Osteoblast (primary cell): ENCODE measurements around the gene HS6ST1. TPM values are rescaled to one million over a fixed set of nuclear protein-coding genes. Genes with fewer than 3 reads are reported as not detected.

ENCODE experiments used
- DNase-seq: peaks from one replicate; pipeline ENCODE4 v3.0.0; 2011; ENCODE audit warnings: low spot score, mixed read lengths; ENCODE audit not compliant: insufficient read length; ENCODE audit errors: missing footprints
- H2AFZ ChIP-seq: 2 replicates; pipeline ENCODE4 v1.6.0; 2011; ENCODE audit warnings: mild to moderate bottlenecking, low read length
- H3K27ac ChIP-seq: 2 replicates; pipeline ENCODE4 v1.5.1; 2011; ENCODE audit warnings: mild to moderate bottlenecking, low read depth, low read length, moderate library complexity
- H3K27me3 ChIP-seq: 2 replicates; pipeline ENCODE4 v1.6.0; 2012; ENCODE audit warnings: mild to moderate bottlenecking, control low read depth, inconsistent platforms, low read length, moderate library complexity; ENCODE audit not compliant: insufficient read depth
- H3K36me3 ChIP-seq: 2 replicates; pipeline ENCODE4 v1.5.1; 2011; ENCODE audit warnings: mild to moderate bottlenecking, low read length, control low read depth, moderate library complexity; ENCODE audit not compliant: insufficient read depth
- H3K4me1 ChIP-seq: 2 replicates; pipeline ENCODE4 v1.5.1; 2011; ENCODE audit warnings: mild to moderate bottlenecking, low read length, control low read depth, moderate library complexity; ENCODE audit not compliant: insufficient read depth
- H3K4me2 ChIP-seq: 2 replicates; pipeline ENCODE4 v1.6.0; 2011; ENCODE audit warnings: mild to moderate bottlenecking, low read length; ENCODE audit not compliant: insufficient read depth
- H3K4me3 ChIP-seq: fragments of 200-600 bp; sonication (generic); 3 replicates; pipeline ENCODE4 v1.5.1; 2012; ENCODE audit warnings: mild to moderate bottlenecking, low read length, inconsistent platforms; ENCODE audit not compliant: insufficient read depth
- H3K79me2 ChIP-seq: 2 replicates; pipeline ENCODE4 v1.6.0; 2012; ENCODE audit warnings: mild to moderate bottlenecking, low read length, control low read depth, inconsistent platforms; ENCODE audit not compliant: insufficient read depth
- H3K9me3 ChIP-seq: 2 replicates; pipeline ENCODE4 v1.5.1; 2011; ENCODE audit warnings: low read depth, low read length, control low read depth
- H4K20me1 ChIP-seq: 2 replicates; pipeline ENCODE4 v1.6.0; 2012; ENCODE audit warnings: mild to moderate bottlenecking, low read length, control low read depth; ENCODE audit not compliant: insufficient read depth
- CTCF ChIP-seq: IDR thresholded peaks from 2 replicates; pipeline ENCODE4 v1.5.1; 2011; ENCODE audit warnings: mild to moderate bottlenecking, low read depth, low read length, moderate library complexity; ENCODE audit errors: extremely low read depth
- total RNA-seq: library from RNA; depleted of rRNA; stranded (reverse); fragments of >200 nt; gene quantifications from 2 replicates; pipeline ENCODE4 v1.2.3, GENCODE V29; 2012

HS6ST1 gene
- total RNA-seq, 1 donor, result 18.8 TPM

DNA sequence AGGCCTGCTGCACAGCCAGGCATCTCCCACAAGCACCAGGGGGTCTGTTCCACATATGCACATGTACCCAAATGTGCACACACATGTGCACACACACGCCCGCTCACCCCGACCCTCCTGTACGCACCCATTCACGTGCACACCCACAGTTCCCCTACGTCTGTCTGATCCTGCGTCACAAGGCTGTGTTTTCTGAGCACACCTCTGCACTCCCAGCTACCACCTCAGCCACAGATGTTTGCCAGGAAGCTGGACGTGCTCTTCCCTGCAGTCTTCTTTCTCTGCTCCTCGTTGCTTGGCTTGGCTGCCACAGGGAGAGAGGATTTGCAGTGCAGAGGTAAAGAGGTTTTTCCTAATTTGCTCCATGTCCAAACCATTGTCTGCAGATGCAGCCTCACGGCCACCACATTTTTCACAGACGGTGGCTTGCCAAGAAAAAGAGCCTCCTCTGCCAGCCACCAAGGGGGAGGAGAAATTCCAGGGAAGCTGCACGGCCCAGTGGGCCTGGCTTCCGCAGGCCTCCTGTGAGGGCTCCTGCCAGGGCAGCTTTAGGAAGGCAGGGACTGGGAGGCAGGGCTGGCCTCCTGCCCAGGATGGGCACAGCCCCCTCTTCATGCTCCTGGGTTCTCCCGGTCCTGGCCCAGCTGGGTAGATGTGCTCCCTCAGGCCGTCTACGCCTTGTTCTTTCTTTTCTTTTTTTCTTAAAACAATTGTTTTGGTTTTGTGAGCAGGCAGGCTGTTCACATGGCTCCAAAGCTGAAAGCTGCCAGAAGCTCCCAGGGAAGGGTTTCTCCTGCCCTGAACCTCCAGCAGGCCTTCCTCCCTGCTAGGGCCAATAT is 29.3 kb upstream of the HS6ST1 start:
- Histone ChIP-seq H4K20me1 (no peaks in the 10 kb centered on the region), H2AFZ (peak overlapping the region; percentile 88), H3K4me2 (peak overlapping the region; percentile 52), H3K9me3 (peaks cover 4% of the 10 kb centered on the region), H3K79me2 (no peaks in the 10 kb centered on the region), H3K4me1 (peaks cover 12% of the 10 kb centered on the region), H3K27ac (no peak overlapping the region), H3K36me3 (no peaks in the 10 kb centered on the region), H3K27me3 (no peaks in the 10 kb centered on the region), H3K4me3 (no peak overlapping the region)
- peak; percentile 91 for DNase-seq
- TF ChIP-seq CTCF, result no peak

GRCh38 chr2:128347171-128347558 is 28.5 kb upstream of the HS6ST1 start:
- Histone ChIP-seq H3K79me2 (no peaks in the 10 kb centered on the region), H4K20me1 (no peaks in the 10 kb centered on the region), H3K27ac (no peak overlapping the region), H3K36me3 (no peaks in the 10 kb centered on the region), H3K4me3 (no peak overlapping the region), H3K4me1 (peaks cover 12% of the 10 kb centered on the region), H3K9me3 (peaks cover 4% of the 10 kb centered on the region), H2AFZ (peak overlapping the region; percentile 47), H3K27me3 (no peaks in the 10 kb centered on the region), H3K4me2 (no peak overlapping the region)
- TF ChIP-seq CTCF, result no peak
- DNase-seq, result peak; percentile 39

DNA sequence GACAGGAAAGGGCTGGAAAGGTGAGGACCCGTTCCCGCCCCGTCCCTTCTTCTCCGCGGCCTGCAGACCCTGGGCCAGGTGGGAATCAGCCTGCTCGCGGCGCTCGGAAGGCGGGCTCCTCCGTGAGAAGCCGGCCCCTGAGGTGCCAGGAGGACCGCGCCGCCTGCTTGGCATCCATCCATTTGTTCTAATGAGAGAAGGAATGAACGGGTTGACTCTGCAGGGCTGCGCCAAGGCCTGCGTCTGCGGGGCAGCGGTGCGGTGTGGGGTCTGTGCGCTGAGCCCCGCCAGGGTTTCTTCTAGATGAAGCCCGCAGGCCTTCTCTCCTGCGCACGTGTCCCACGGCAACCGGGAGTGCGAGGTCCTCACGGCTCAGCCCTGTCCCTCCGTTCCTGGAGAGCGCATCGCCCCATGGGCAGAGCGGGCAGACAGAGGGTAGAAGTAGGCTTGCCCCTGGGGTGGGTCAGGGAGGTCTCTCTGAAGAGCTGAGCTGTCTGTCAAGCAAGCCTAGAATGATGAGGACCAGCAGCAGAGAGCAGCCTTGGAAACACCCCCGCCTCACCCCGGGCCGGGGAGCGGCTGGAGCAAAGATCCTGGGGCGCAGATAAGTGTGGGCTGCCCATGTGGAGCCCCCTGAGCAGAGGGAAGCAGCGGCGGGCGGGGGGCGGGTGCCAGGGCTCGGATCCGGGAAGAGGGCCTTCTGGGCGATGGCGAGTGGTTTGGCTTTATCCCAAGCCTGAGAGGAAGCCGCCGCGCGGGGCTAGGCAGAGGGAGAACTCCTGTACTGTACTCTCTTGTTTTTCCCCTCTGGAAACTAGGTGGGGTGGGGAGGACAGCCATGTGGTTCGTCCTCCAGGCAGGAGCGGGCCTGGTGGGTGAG is 27.9 kb upstream of the HS6ST1 start:
- Histone ChIP-seq H3K4me1 (peaks cover 12% of the 10 kb centered on the region), H3K4me2 (no peak overlapping the region), H3K27ac (no peak overlapping the region), H3K9me3 (no peaks in the 10 kb centered on the region), H3K79me2 (no peaks in the 10 kb centered on the region), H3K36me3 (no peaks in the 10 kb centered on the region), H3K4me3 (no peak overlapping the region), H3K27me3 (no peaks in the 10 kb centered on the region), H2AFZ (peak overlapping the region; percentile 47), H4K20me1 (no peaks in the 10 kb centered on the region)
- no peak for TF ChIP-seq CTCF
- DNase-seq, result peak; percentile 62
